ENCODE data around the gene TTBK2.

TTBK2 gene

DNA sequence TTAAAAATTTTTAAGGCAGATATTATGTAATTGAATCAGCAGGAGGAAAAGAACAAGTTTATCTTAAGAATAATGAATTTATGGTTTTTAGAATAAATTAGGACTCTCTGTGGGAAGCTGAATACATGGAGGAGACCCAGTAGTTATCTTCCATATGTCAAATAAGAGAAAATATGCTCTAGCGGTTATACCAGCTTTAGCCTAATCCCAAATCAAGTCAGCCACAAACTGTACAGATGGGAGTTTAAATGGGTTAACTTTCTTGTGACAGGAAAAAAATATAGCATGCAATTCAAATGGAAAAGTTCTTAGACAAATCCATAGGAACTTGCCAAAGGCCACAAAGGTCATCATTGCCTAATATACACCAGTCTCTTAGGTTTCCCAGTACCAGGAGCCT is 84.3 kb downstream of the TTBK2 start:
- DNase-seq (ENCODE audit: insufficient read length, low spot score): no peak
- no peak for FAIRE-seq

DNA sequence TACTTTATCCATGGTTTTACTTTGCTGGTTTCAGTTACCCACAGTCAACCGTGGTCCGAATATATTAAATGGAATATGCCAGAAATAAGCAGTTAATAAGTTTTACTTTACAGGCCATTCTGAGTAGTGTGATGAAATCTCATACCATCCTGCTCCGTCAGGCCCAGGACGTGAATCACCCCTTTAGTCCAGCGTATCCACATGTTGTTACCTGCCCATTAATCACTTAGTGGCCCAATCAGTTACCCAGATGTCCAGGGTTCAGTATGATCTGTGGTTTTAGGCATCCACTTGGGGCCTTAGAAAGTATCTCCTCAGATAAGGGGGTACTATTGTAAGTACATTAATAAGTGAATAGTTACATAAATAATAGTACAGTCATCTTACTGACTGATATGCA is 88.0 kb downstream of the TTBK2 start:
- DNase-seq (ENCODE audit: insufficient read length, low spot score) (peak; percentile 71), FAIRE-seq (peak; percentile 95)

GRCh38 chr15:42826251-42826890 is 94.2 kb downstream of the TTBK2 start:
- FAIRE-seq: no peak
- no peak for DNase-seq (ENCODE audit: insufficient read length, low spot score)

DNA sequence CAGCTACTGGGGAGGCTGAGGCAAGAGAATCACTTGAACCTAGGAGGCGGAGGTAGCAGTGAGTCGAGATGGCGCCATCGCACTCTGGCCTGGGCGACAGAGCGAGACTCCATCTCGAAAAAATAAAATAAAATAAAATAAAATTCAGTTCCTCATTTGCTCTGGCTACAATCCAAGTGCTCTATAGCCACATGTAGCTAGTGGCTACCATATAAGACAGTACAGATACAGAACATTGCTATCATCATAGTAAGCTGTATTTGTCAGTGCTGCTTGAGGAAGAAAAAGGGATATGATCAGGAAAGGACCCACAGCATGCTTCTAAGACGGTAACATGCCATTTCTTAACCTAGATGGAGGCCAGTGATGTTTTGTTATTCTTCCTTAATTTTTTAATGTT is 95.0 kb downstream of the TTBK2 start:
- FAIRE-seq (no peak), DNase-seq (ENCODE audit: insufficient read length, low spot score) (no peak)

DNA sequence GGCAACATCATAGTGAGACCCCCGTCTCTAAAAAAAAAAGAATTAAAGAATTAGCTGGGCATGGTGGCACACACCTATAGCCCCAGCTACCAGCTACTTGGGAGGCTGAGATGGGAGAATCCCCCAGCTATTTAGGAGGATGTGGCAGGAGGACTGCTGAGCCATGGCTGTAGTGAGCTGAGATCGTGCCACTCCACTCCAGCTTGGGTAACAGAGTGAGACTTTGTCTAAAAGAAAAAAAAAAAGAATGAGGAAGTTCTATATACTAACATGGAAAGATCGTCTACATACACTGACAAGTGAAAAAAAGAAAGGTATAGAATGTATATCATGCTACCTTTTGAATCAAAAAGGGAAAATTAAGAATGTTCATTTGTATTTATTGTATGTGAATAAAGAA is 99.8 kb downstream of the TTBK2 start:
- DNase-seq (ENCODE audit: insufficient read length, low spot score) (no peak), FAIRE-seq (no peak)

- no peak for FAIRE-seq
- DNase-seq (ENCODE audit: insufficient read length, low spot score): no peak
Measured at GRCh38 chr15:42819786-42820185, 100.8 kb downstream of the TTBK2 start.

DNA sequence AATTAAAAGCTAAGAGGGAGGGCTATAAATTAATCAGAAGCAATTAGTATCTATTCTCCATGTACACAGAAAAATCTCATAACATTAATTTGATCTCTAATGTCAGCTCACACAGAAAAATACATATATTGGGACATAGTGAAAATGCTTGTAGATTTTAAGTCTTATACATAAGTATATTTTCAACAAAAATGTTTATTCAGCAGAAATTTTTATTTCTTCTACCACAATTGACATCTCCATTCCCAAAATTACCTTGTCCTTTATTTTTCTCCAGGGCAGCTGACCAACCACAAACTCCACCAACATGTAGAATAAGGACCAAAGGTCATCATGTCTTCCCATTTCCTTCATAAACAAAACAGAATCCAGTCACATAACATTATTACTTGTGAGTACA is 109.1 kb downstream of the TTBK2 start:
- FAIRE-seq (no peak), DNase-seq (ENCODE audit: insufficient read length, low spot score) (no peak)

DNA sequence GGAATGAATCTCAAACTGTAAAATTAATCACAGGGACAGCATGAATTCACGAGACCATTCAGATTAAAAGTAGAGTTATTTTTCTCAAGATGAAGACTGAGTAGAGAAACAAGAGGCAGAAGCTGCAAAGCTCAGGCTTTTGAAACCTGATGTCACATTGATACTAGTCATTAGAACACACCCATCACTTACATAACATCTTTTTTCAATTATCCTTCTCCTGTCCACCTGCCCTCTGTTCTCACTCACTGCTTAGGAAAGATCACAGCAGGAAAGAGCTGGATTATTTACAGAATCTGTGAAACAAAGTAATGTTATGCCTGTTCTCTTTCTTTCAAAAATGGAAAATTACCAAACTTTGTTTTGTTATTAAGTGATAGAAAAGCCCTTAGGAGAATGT is 111.7 kb downstream of the TTBK2 start:
- DNase-seq (ENCODE audit: insufficient read length, low spot score): no peak
- FAIRE-seq: no peak

DNA sequence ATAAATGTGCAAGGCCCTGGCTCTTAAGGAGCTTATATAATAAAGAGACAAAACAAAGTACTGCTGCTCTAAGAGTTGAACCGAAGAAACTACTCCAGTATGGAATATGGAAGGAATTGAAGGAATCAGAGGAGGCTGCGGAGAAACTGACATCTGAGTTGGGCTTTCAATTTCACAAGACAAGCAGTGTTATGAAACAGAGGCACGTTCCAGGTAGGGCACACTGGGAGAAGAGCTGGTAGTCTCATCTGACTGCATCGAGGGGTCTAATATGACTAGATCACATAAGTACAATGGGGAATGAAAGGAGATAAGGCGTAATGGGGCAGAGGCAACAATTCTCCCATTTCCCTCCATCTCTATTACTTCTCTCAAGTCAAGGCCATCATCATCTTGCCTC is 115.3 kb downstream of the TTBK2 start:
- DNase-seq (ENCODE audit: insufficient read length, low spot score) (no peak), FAIRE-seq (no peak)

DNA sequence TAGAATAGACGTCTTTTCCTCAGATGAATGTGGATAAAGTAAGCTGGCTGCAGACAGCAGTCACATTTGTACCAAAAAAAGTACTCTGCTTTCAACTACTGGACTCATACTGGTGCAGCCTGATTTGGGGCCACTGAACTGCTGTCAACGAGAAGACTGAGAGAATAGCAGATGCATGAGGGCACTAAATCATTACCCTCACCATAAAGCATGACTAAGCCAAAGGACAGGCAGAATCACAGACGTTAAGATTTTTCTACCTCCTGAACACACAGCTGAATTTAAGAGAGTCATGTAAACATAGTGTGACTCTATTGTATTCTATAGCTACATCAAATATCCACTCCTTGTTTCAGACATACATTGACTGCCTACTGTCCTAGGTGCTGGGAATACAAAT is 115.8 kb downstream of the TTBK2 start:
- FAIRE-seq (no peak), DNase-seq (ENCODE audit: insufficient read length, low spot score) (no peak)

DNA sequence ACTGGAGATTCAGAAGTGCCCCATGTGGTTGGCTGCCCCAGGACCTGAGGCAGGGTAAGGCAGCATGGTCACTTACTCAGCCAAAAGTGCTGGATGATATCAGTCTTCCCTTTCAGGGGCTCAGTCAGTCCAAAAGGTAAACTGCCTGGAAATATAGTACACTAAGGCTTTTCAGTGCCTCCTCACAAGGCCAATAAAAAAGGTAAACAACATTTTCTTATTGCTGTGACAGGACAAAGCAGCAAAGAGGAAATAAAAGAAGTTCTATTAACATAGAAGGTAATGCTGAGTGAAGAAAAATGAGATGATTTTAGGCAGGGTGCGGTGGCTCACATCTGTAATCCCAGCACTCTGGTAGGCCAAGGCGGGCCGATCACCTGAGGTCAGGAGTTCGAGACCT is 117.1 kb downstream of the TTBK2 start:
- no peak for FAIRE-seq
- DNase-seq (ENCODE audit: insufficient read length, low spot score): no peak

DNA sequence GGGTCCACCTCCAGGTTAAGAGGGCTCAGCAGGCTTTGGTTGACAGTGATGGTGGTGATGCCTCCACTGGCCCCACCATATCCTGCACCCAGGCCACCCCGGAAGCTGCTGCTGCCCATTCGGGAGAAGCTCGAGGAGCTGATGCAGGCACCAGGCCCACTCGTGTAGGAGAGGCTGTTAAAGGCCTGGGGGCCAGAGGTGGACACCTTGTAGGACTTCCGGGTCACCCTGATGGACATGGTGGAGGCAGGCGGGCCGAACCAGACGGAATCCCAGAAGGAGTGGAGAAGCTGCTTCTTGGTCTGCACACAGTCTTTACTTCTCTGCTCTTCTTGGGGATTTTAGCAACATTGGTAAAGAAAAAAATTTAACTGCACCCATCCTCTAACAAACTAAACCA is 118.4 kb downstream of the TTBK2 start:
- no peak for DNase-seq (ENCODE audit: insufficient read length, low spot score)
- FAIRE-seq: no peak

DNA sequence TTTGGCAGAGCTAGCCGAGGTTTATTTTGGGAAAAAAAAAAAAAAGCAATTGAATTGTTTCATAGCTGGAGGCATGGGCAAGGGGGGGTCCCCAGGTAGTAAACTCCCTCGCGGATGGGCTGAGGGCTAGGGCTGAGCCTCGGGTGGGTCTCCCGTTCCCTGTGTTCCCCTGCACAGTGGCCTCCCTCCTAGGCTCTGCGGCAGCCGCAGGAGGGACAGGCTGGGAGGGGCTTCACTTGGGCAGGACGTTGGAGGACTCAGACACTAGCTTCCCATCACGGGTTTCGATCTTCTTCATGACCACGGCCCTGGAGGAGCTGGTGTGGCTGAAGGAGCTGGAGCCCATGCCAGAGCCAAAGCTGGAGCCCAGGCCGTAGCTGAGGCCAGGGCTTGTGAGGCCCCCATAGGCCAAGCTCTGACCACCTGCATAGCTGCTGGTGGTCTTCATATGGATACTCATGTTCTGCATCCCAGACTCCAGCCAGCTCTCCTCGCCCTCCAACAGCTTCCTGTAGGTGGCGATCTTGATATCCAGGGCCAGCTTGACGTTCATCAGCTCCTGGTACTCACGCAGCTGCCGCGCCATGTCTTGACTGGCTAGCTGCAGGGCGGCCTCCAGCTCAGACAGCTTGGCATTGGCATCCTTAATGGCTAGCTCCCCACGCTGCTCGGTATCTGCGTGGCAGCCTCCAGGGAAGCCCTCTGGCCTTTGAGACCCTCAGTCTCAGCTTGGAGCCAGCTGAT is 119.7 kb downstream of the TTBK2 start:
- DNase-seq (ENCODE audit: insufficient read length, low spot score): no peak
- FAIRE-seq: no peak

DNA sequence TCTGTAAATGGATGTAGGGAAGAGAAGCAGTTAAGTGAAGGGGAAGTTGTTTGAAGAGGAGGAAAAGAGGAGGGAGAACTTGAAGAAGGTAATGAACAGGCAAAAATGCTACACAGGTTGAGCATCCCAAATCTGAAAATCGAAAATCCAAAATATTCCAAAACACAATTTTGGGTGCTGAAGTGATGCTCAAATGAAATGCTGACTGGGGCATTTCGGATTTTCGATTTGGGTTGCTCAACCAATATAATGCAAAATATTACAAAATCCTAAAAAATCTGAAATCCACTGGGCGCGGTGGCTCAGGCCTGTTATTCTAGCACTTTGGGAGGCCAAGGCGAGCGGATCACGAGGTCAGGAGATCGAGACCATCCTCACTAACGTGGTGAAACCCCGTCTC is 121.8 kb downstream of the TTBK2 start:
- FAIRE-seq (no peak), DNase-seq (ENCODE audit: insufficient read length, low spot score) (no peak)

DNA sequence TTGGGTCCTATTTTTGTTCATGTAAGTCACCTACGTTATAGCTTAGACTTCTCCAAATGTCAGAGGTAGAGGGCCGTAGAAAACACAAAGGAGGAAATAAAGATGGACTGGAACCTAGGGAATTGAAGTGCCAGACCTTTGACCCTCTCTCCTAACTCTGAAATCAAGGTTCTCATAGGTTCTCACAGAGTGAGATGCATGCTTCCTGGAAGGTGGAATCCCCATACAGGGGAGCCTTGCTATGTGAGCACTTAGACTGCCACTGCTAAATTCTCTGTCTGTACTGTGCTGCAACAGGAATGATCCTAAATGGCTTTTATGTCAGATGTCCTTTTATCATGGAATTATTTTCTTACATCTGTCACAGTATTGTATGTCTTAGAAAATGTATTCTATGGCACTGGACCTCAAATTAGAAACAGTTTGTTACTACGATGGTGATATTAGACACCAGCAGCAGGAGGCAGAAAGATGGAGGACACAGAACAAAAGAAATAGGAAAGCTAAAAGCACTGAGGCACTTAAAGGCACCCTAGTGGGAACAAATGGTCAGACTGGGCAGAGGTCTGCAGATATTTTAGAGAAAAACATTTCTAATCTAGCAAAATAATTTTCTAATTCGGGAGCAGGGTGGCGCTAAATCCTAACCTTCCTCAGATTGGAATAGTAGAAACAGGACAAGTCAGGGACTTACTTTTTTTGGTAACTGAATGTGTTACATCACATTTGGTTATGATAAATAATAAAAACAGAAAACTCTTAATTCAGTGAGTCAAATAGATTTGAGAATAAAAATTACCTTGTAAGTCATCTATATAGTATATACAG is 123.4 kb downstream of the TTBK2 start:
- DNase-seq (ENCODE audit: insufficient read length, low spot score): no peak
- no peak for FAIRE-seq

DNA sequence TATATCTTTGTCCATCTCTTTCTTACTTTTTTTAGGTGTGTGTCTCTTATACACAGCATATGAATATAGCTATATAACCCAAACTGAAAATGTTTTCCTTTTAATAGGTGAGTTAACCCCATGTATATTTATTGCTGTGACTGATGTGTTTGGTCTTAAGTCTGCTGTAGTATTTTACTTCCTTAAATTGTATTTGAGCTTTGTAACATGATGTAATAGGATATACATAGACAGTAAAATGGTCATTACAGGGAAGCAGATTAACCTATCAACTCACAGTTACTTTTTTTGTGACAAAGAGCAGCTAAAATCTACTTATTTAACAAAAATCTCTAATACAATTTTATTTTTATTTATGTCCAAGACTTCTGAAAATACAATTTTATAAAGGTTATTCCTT is 131.9 kb downstream of the TTBK2 start:
- DNase-seq (ENCODE audit: insufficient read length, low spot score) (no peak), FAIRE-seq (no peak)

GRCh38 chr15:42786978-42787377 is 133.6 kb downstream of the TTBK2 start:
- DNase-seq (ENCODE audit: insufficient read length, low spot score) (no peak), FAIRE-seq (no peak)

GRCh38 chr15:42785569-42785968 is 135.0 kb downstream of the TTBK2 start:
- FAIRE-seq (no peak), DNase-seq (ENCODE audit: insufficient read length, low spot score) (no peak)

DNA sequence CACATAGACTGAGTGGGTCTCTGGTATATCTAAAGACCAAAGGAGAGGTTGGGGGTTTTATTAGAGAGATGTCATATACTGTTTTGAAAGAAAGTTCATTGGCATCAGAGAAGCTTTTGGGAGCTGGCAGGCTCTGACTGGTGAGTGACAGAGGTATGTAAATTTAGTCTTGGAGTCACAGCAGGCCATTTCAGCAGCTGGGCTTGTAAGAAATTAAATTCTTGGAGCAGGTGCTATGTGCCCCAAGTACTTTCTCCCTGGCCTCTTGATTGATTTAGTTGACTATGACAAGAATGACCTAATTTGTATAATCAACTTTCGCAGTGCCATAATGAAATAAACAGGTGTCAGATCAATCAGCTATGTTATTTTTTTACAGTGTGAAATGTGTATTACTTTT is 135.9 kb downstream of the TTBK2 start:
- no peak for DNase-seq (ENCODE audit: insufficient read length, low spot score)

DNA sequence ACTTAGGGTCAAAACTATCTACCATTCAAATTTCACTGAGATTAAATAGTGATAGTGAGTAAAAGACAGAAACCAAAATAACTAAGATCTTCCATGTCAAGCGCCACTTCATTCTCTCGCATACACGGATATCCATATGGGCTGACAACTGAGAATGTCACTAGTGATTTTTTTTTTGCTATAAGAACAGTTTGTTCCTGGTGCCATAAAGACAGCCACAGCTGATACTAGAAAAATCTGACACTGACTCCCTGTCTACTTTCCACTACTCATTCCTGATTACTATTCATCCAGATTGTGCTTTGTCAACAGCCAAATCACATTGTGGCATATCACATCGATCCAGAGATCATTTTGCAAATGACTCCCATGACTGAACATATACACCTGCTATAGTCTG is 137.9 kb downstream of the TTBK2 start:
- DNase-seq (ENCODE audit: insufficient read length, low spot score): no peak
- FAIRE-seq: no peak

More for the DNA sequence above, 135.9 kb downstream of the TTBK2 start:
- FAIRE-seq: no peak

- no peak for FAIRE-seq
- no peak for DNase-seq (ENCODE audit: insufficient read length, low spot score)
Measured at GRCh38 chr15:42775416-42775815, 145.2 kb downstream of the TTBK2 start.

GRCh38 chr15:42772901-42773300 is 147.7 kb downstream of the TTBK2 start:
- no peak for FAIRE-seq
- DNase-seq (ENCODE audit: insufficient read length, low spot score): no peak
